Measurements from ENCODE around the gene C16orf96. TPM values are rescaled to one million over a fixed set of nuclear protein-coding genes. Genes with fewer than 3 reads are reported as not detected.

C16orf96 gene
- total RNA-seq, 2 donors from 2014 or later, result 1.5 to 1.6 TPM

DNA sequence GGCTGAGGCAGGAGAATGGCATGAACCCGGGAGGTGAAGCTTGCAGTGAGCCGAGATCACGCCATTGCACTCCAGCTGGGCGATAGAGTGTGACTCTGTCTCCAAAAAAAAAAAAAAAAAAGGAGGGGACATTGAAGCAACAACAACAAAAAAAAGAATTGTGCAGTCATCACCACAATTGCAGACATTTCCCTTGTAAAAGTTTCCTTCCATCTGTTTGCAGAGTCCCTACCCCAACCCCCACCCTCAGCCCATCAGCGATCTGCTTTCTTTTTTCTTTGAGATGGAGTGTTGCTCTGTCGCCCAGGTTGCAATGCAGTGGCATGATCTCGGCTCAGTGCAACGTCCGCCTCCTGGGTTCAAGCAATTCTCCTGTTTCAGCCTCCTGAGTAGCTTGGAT lies 72.1 kb downstream of the C16orf96 start:
- Histone ChIP-seq H3K27me3 (ENCODE audit: control insufficient read depth, insufficient read depth, low read length, poor library complexity, severe bottlenecking) (no peaks in the 10 kb centered on the region), H3K9me3 (ENCODE audit: control insufficient read depth, low read length) (peaks cover 10% of the 10 kb centered on the region), H3K4me1 (ENCODE audit: control insufficient read depth, insufficient read depth, low read length) (peaks cover 3% of the 10 kb centered on the region), H3K27ac (ENCODE audit: low read depth, low read length) (no peak overlapping the region), H3K36me3 (ENCODE audit: control insufficient read depth, insufficient read depth, low read length) (peaks cover 11% of the 10 kb centered on the region), H3K9ac (ENCODE audit: extremely low read depth, low read length, poor library complexity, severe bottlenecking) (no peak overlapping the region), H3K4me3 (ENCODE audit: low read length) (no peak overlapping the region)
- H3K9me3 Mint-ChIP-seq, result peaks cover 7% of the 10 kb centered on the region
- peaks cover 10% of the 10 kb centered on the region for H3K4me1 Mint-ChIP-seq
- H3K36me3 Mint-ChIP-seq (ENCODE audit: low read depth), result peaks cover 28% of the 10 kb centered on the region
- DNase-seq, result no peak
- H3K27me3 Mint-ChIP-seq (ENCODE audit: insufficient read depth), result no peaks in the 10 kb centered on the region
- TF ChIP-seq CTCF (conservative IDR thresholded peaks at IDR 0.05), result no peak
- H3K4me3 Mint-ChIP-seq, result no peak overlapping the region
- whole genome bisulfite sequencing, 2 experiments (ENCODE audit: insufficient coverage in 1 of 2, insufficient read length in 1 of 2), result 89 to 96% methylated on average over 9 of the region's 9 CpGs
- H3K27ac Mint-ChIP-seq, result no peak overlapping the region

- TF ChIP-seq CTCF (conservative IDR thresholded peaks at IDR 0.05), result no peak
- 83 to 100% methylated on average over 1 of the region's 1 CpG for WGBS, 2 experiments (ENCODE audit: insufficient coverage in 1 of 2, insufficient read length in 1 of 2)
- H3K27me3 ChIP-seq (ENCODE audit: control insufficient read depth, insufficient read depth, low read length, poor library complexity, severe bottlenecking), result no peaks in the 10 kb centered on the region
- H3K36me3 ChIP-seq (ENCODE audit: control insufficient read depth, insufficient read depth, low read length), result peaks cover 8% of the 10 kb centered on the region
- H3K4me1 Mint-ChIP-seq, result peaks cover 2% of the 10 kb centered on the region
- no peak overlapping the region for H3K4me3 Mint-ChIP-seq
- peaks cover 34% of the 10 kb centered on the region for H3K36me3 Mint-ChIP-seq (ENCODE audit: low read depth)
- no peak overlapping the region for H3K27ac ChIP-seq (ENCODE audit: low read depth, low read length)
- peaks cover 7% of the 10 kb centered on the region for H3K9me3 Mint-ChIP-seq
- H3K27me3 Mint-ChIP-seq (ENCODE audit: insufficient read depth), result no peaks in the 10 kb centered on the region
- no peak overlapping the region for H3K27ac Mint-ChIP-seq
- no peaks in the 10 kb centered on the region for H3K4me1 ChIP-seq (ENCODE audit: control insufficient read depth, insufficient read depth, low read length)
- no peak overlapping the region for H3K4me3 ChIP-seq (ENCODE audit: low read length)
- H3K9ac ChIP-seq (ENCODE audit: extremely low read depth, low read length, poor library complexity, severe bottlenecking), result no peak overlapping the region
- no peak for DNase-seq
- H3K9me3 ChIP-seq (ENCODE audit: control insufficient read depth, low read length), result peaks cover 10% of the 10 kb centered on the region
Measured at GRCh38 chr16:4631444-4631843, 75.3 kb downstream of the C16orf96 start.

- Histone ChIP-seq H3K9me3 (ENCODE audit: control insufficient read depth, low read length) (peaks cover 10% of the 10 kb centered on the region), H3K27ac (ENCODE audit: low read depth, low read length) (no peak overlapping the region), H3K4me1 (ENCODE audit: control insufficient read depth, insufficient read depth, low read length) (no peaks in the 10 kb centered on the region), H3K36me3 (ENCODE audit: control insufficient read depth, insufficient read depth, low read length) (peaks cover 6% of the 10 kb centered on the region), H3K27me3 (ENCODE audit: control insufficient read depth, insufficient read depth, low read length, poor library complexity, severe bottlenecking) (no peaks in the 10 kb centered on the region), H3K9ac (ENCODE audit: extremely low read depth, low read length, poor library complexity, severe bottlenecking) (no peak overlapping the region), H3K4me3 (ENCODE audit: low read length) (no peak overlapping the region)
- peaks cover 7% of the 10 kb centered on the region for H3K9me3 Mint-ChIP-seq
- peak; percentile 36 for DNase-seq
- H3K36me3 Mint-ChIP-seq (ENCODE audit: low read depth), result peaks cover 26% of the 10 kb centered on the region
- no peaks in the 10 kb centered on the region for H3K27me3 Mint-ChIP-seq (ENCODE audit: insufficient read depth)
- H3K4me3 Mint-ChIP-seq, result no peak overlapping the region
- no peak for TF ChIP-seq CTCF (conservative IDR thresholded peaks at IDR 0.05)
- no peaks in the 10 kb centered on the region for H3K4me1 Mint-ChIP-seq
- 95 to 97% methylated on average over 12 to 20 of the region's 20 CpGs for WGBS, 2 experiments (ENCODE audit: insufficient coverage in 1 of 2, insufficient read length in 1 of 2)
- peak overlapping the region; percentile 35 for H3K27ac Mint-ChIP-seq
Measured at GRCh38 chr16:4633910-4634635, 77.9 kb downstream of the C16orf96 start.

All from endodermal cell (in vitro differentiated cells).